SU-DHL-6 (cell line): ENCODE data around the gene TPST2.

Experiments used
- H2AFZ ChIP-seq: fragments of 200-600 bp; sonication (generic); 2 replicates; pipeline ENCODE4 v1.6.1; 2014; ENCODE audit warnings: low read depth, mild to moderate bottlenecking, moderate library complexity, mixed read lengths, antibody characterized with exemption, low read length; ENCODE audit not compliant: severe bottlenecking
- H3F3A ChIP-seq: fragments of 200-600 bp; shearing (Covaris generic); 2 replicates; pipeline ENCODE4 v1.6.0; 2016; ENCODE audit warnings: antibody characterized with exemption, mild to moderate bottlenecking; ENCODE audit not compliant: insufficient read depth
- H3K27ac ChIP-seq: fragments of 200-600 bp; sonication (generic); 2 replicates; pipeline ENCODE4 v1.5.1; 2016; ENCODE audit warnings: low read depth, mild to moderate bottlenecking, low read length, moderate library complexity, mixed read lengths
- H3K27me3 ChIP-seq: fragments of 200-600 bp; sonication (generic), shearing (Covaris generic); 2 replicates; pipeline ENCODE4 v1.6.0; 2014; ENCODE audit warnings: mild to moderate bottlenecking, low read length
- H3K36me3 ChIP-seq: fragments of 200-600 bp; sonication (generic); 2 replicates; pipeline ENCODE4 v1.6.1; 2014; ENCODE audit warnings: mild to moderate bottlenecking, low read length, mixed read lengths
- H3K4me2 ChIP-seq: fragments of 300-600, 200-600 bp; shearing (Covaris generic), sonication (generic); 2 replicates; pipeline ENCODE4 v1.6.0; 2014; ENCODE audit warnings: low read length, low read depth, mild to moderate bottlenecking; ENCODE audit not compliant: poor library complexity, severe bottlenecking
- H3K4me3 ChIP-seq: fragments of 200-600 bp; sonication (generic); 2 replicates; pipeline ENCODE4 v1.5.1; 2014; ENCODE audit warnings: antibody characterized with exemption, low read length, mild to moderate bottlenecking, mixed read lengths; ENCODE audit not compliant: insufficient read depth, poor library complexity, severe bottlenecking
- H3K79me2 ChIP-seq: fragments of 200-600 bp; sonication (generic); 2 replicates; pipeline ENCODE4 v1.6.1; 2014; ENCODE audit warnings: mild to moderate bottlenecking, low read length, moderate library complexity; ENCODE audit not compliant: insufficient read depth
- H3K9ac ChIP-seq: fragments of 200-600 bp; sonication (generic); 2 replicates; pipeline ENCODE4 v1.7.0; 2014; ENCODE audit warnings: mild to moderate bottlenecking, low read length
- H3K9me2 ChIP-seq: fragments of 200-600 bp; sonication (generic); replicated peaks from 2 replicates; pipeline ENCODE4 v1.6.1; 2014; ENCODE audit warnings: low read length; ENCODE audit not compliant: insufficient read depth
- H3K9me3 ChIP-seq: fragments of 200-600 bp; sonication (generic); 2 replicates; pipeline ENCODE4 v1.6.1; 2014; ENCODE audit warnings: low read length, mixed read lengths; ENCODE audit not compliant: insufficient read depth
- H4K20me1 ChIP-seq: fragments of 200-600 bp; sonication (generic); 2 replicates; pipeline ENCODE4 v1.6.1; 2014; ENCODE audit warnings: low read depth, mild to moderate bottlenecking, antibody characterized with exemption, low read length, moderate library complexity, mixed read lengths
- EZH2phosphoT487 ChIP-seq: fragments of 200-600 bp; sonication (generic), shearing (Covaris generic); conservative IDR thresholded peaks from 2 replicates; pipeline ENCODE4 v1.6.1; 2018; ENCODE audit warnings: mild to moderate bottlenecking, antibody characterized with exemption, low read length, moderate library complexity, mixed read lengths
- TF ChIP-seq, protein P1 (sequence below): fragments of 200-600 bp; sonication (generic); IDR thresholded peaks from one replicate; pipeline ENCODE4 v1.5.1; 2017; ENCODE audit warnings: antibody characterized with exemption, mild to moderate bottlenecking, low read length, moderate library complexity; ENCODE audit not compliant: insufficient read depth, poor library complexity, severe bottlenecking

The TPST2 gene

DNA sequence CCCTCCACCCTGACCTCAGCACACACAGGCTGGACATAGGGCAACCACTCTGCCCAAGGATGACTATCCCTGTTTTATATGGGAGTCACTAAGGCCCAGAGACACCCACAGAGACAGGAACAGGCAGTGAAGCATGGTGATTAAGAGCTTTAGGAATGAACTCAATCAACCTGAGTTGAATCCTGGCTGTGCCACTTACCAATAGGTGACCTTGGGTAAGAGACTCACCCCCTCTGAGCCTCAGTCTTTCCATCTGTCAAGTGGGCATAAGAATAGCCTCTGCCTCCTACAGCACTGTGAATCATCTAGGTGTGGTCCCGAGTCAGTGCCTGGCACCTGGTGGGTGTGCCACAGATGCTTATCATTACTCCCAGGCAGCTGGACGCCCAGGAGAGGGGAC lies 21.1 kb upstream of the TPST2 start:
- Histone ChIP-seq H4K20me1 (no peaks in the 10 kb centered on the region), H3K9ac (no peak overlapping the region), H3K9me2 (no peaks in the 10 kb centered on the region), H3K27me3 (no peaks in the 10 kb centered on the region), H3K36me3 (no peaks in the 10 kb centered on the region), H3K4me3 (no peak overlapping the region), H3K9me3 (no peaks in the 10 kb centered on the region), H3K4me2 (no peak overlapping the region), H3K79me2 (no peaks in the 10 kb centered on the region), H2AFZ (no peak overlapping the region), H3F3A (no peaks in the 10 kb centered on the region), H3K27ac (no peak overlapping the region)
- TF ChIP-seq, protein P1, sequence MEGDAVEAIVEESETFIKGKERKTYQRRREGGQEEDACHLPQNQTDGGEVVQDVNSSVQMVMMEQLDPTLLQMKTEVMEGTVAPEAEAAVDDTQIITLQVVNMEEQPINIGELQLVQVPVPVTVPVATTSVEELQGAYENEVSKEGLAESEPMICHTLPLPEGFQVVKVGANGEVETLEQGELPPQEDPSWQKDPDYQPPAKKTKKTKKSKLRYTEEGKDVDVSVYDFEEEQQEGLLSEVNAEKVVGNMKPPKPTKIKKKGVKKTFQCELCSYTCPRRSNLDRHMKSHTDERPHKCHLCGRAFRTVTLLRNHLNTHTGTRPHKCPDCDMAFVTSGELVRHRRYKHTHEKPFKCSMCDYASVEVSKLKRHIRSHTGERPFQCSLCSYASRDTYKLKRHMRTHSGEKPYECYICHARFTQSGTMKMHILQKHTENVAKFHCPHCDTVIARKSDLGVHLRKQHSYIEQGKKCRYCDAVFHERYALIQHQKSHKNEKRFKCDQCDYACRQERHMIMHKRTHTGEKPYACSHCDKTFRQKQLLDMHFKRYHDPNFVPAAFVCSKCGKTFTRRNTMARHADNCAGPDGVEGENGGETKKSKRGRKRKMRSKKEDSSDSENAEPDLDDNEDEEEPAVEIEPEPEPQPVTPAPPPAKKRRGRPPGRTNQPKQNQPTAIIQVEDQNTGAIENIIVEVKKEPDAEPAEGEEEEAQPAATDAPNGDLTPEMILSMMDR: no peak
- TF ChIP-seq EZH2phosphoT487: no peak

DNA sequence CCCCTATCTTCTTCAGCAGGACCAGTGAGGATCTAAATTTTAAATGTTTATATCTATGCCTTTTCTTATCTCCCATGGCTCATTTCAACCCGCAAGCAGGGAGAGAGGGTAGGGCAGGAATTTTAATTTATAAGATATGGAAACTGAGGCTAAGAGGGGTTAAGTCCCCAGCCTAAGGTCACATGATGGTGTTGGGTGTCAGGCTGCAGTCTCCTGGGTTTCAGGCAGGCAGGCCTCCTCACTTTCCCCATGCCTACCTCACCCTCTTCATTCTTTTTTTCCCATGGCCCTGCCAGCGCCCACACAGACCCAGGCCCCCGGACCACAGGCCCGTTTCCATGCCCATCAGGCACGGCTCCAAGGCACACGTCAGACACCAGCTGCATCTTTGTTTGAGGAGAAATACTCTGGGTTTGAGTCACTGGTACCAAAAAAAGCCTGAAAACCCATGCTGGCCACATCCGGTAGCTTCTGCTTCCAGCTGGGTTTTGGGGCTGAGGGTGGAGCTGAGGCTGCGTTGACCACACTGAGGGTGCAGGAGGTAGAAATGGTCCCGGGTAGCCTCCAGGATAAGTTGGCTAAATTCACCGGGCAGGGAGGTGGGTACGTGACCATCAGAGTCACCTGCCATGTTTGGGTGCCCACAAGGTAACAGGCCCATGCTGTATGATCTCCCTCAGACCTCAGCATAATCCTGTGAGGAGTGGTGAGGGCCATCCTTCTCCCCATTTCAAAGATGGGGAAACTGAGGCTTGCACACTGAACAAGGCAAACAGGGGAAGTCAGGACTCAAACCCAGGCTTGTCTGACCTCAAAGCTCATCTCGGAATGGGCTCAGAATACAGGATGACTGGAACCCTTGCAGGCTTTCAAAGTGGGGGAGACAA lies 20.4 kb upstream of the TPST2 start:
- Histone ChIP-seq H3F3A (no peaks in the 10 kb centered on the region), H3K27ac (no peak overlapping the region), H3K36me3 (no peaks in the 10 kb centered on the region), H3K79me2 (no peaks in the 10 kb centered on the region), H3K9me3 (no peaks in the 10 kb centered on the region), H3K4me2 (no peak overlapping the region), H3K27me3 (no peaks in the 10 kb centered on the region), H3K9me2 (no peaks in the 10 kb centered on the region), H3K9ac (no peak overlapping the region), H4K20me1 (no peaks in the 10 kb centered on the region), H2AFZ (no peak overlapping the region), H3K4me3 (no peak overlapping the region)
- TF ChIP-seq, protein P1: no peak
- TF ChIP-seq EZH2phosphoT487: no peak

DNA sequence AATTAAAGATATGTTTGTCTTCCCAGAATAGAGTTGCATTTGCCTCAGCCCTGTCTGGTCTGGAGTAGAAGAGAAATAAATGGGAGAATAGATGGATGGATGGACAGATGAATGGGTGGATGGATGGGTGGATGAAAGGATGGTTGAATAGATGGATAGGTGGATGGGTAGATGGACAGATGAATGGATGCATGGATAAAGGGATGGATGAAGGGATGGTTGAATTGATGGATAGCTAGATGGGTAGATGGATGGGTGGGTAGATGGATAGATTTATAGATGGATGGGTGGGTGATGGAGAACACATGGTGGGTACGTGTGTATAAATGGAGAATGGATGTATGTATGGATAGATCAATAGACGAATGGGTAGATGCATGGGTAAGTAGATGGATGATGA lies 19.4 kb upstream of the TPST2 start:
- Histone ChIP-seq H3K4me2 (no peak overlapping the region), H3K27ac (no peak overlapping the region), H3K36me3 (no peaks in the 10 kb centered on the region), H3K9ac (no peak overlapping the region), H3K79me2 (no peaks in the 10 kb centered on the region), H3K4me3 (no peak overlapping the region), H3K9me3 (no peaks in the 10 kb centered on the region), H3F3A (no peaks in the 10 kb centered on the region), H3K9me2 (no peaks in the 10 kb centered on the region), H4K20me1 (no peaks in the 10 kb centered on the region), H3K27me3 (no peaks in the 10 kb centered on the region), H2AFZ (no peak overlapping the region)
- TF ChIP-seq EZH2phosphoT487: no peak
- TF ChIP-seq, protein P1: no peak
